A204.1 (cell line): ENCODE data around the gene OFD1.
"Not testable (repeated sequence)": the region's sequence is repeated elsewhere in the genome, so short reads cannot be mapped to it uniquely, and the experiment has no call there.

Source experiments
- FAIRE-seq: peaks from 2 replicates; lab custom pipeline; 2012; peaks lifted over from hg19 to GRCh38; lab: Jason Lieb, UNC

Gene OFD1

GRCh38 chrX:13703589-13703988, 31.0 kb upstream of the OFD1 start:
- no peak for FAIRE-seq

DNA sequence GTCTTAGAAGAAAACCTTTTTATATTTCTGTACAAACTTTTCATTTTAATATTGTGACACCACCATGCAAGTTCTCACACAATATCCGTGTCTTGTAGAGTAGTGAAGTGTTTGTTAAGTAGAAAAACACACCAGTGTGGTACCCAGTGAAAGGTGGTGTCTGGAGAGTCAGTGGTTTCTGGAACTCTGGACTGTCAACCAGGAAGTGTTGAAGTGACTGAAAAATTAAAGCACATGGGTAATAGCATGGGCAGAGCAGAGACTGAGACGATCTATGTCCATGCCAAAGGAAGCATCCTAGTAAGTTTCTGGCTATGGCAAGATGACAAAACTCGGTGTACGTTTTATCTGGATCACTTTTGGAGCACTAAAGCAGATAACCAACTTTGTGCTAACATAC, 23.4 kb upstream of the OFD1 start:
- FAIRE-seq: no peak

DNA sequence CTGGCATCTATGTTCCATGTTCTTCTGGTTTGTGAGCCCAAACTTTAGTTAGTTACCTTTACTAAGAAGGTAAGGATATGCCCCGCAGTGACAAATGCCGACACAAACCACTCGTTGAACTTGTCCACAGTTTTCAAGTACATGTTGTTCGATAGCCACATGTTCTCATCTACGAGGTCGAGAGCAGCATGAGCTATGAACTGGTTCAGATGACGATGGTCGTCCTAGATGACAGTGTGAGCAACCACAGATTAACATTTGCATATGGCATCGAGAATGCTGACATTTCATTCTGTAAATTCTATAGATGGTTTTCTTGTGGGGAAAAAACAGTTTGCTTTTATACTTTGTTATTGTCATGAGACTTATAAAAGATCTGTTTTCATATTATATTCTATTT, 18.1 kb upstream of the OFD1 start:
- FAIRE-seq: no peak

DNA sequence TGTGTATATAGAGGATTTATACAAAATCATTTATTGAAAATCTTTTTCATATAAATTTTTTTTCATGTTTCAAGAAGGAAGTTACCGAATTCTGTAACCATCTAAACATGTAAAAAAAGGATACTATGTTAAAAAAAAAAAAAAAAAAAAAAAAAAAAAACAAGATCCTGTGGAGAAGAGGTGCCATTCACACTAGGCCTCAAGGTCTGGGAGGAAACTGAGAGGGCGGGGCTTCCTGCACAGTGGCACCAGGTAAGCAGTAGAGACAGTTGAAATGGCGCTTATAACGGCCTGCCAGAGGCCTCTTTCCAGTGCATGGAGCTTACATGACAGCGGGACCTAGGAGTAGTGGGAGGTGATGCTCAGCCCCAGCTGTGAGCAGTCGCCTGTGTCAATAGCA, 17.6 kb upstream of the OFD1 start:
- no peak for FAIRE-seq

DNA sequence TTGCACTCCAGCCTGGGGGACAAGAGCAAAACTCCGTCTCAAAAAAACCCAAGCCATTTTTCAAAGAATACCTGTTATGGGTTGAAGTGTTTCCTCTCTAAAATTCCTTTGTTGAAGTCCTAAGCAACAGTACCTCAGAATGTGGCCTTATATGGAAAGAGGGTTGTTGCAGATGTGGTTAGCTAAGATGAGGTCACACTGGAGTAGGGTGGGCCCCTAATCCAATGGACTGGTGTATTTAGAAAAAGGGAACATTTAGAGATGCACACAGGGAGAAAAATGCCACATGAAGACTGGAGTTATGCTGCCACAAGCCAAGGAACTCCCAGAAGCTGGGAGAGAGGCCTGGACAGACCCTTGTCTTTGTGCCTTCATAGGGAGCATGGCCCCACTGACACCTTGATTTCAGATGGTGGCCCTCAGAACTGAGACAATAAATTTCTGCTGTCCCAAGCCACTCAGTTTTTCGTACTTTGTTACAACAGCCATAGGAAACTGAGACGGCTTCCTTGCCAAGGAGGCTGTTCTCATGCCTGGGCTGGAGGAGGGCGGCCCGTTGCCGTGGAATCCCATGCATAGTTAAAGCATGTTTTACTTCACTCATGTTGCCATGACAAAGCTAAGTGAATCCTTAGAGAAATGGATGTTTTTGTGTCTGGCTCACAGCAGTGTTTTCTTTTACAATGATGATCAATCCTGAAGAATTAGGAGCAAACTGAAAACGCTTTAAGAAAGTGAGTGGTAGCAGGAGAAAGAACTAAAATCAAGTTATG, 16.7 kb upstream of the OFD1 start:
- no peak for FAIRE-seq

DNA sequence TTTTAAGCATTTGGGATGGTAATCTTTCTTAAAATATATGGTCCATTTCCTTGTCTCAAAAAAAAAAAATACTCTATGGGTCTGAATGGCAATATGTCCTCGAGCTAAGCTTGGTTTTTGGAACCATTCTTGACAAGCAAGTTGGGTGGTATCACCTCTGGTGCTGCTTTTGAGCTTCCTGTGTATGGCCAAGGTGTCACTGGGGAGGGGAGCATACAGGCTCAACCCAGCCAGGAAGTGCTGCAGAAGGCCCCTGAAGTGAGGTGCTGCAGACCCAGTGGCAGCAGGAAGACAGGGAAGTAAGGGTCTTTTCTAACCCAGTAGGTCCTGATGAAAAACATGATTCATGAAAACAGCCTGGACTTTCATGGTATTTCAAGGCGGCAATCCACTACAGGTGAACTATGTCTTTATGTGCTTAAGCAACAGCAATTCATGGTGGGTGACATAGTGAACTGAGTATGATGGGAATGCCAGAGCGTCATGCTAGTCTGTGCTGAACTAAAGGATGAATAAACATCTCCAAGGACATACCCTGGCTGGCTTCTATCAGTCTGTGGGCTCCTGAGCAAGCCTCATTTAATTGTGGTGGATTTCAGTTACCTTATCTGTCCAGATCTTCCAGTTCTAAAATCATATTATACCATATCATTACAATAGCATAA, 15.2 kb upstream of the OFD1 start:
- FAIRE-seq: no peak

- FAIRE-seq: no peak
Measured at GRCh38 chrX:13721371-13721770, 13.2 kb upstream of the OFD1 start.

- FAIRE-seq: no peak
Measured at GRCh38 chrX:13721819-13722519, 12.6 kb upstream of the OFD1 start.

DNA sequence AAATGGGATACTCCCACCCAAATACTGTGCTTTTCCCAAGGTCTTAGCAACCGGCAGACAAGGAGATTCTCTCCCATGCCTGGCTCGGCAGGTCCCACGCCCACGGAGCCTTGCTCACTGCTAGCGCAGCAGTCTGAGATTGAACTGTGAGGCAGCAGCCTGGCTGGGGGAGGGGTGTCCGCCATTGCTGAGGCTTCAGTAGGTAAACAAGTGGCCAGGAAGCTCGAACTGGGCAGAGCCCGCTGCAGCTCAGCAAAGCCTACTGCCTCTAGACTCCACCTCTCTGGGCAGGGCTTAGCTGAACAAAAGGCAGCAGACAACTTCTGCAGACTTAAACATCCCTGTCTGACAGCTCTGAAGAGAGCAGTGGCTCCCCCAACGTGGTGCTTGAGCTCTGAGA, 9.7 kb upstream of the OFD1 start:
- not testable (repeated sequence) for FAIRE-seq

- FAIRE-seq: not testable (repeated sequence)
Measured at GRCh38 chrX:13726583-13726982, 8.0 kb upstream of the OFD1 start.

DNA sequence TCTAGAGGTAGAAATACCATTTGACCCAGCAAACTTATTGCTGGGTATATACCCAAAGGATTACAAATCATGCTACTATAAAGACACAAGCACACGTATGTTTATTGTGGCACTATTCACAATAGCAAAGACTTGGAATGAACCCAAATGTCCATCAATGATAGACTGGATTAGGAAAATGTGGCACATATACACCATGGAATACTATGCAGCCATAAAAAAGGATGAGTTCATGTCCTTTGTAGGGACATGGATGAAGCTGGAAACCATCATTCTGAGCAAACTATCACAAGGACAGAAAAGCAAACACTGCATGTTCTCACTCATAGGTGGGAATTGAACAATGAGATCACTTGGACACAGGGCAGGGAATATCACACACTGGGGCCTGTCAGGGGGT, 4.0 kb upstream of the OFD1 start:
- FAIRE-seq: not testable (repeated sequence)

DNA sequence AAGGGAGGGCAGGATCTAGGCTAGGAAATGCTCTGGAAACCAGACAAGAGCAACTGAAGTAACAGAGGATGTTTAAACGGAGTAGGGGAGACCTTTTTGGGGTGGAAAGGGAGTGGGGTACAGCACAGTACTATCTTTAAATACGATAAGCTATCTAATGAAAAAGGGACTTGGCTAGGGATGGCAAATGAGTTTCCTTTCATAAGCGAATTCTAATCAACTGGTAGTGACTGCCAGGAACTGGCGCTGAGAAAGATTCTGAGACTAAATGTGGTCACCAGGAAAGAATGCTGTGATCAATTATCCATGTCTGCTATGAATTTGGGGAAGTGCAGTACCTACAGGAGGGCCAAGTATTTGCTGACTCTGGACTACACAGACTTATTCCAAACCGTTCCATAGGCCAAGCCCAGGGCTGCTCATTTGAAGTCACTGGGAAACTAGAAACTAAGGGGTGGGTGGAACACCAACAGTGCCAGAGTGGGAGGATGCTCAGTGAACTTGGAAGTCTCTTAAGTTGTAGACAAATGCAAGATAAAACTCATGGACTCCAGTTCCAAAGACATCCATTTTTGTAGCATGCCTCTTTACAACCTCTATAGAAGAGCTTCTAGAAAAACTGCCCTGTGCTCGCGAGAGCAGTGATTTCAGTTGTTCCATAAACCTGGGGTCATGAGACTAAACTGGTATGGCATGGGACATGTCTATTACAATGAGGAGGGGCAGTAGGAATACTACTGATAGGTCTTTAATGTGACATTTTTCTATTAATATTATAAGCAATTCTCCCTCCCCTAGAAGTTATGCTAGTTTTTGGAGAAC, 2.1 kb upstream of the OFD1 start:
- no peak for FAIRE-seq

GRCh38 chrX:13733506-13733905, 1.0 kb upstream of the OFD1 start:
- FAIRE-seq: no peak

DNA sequence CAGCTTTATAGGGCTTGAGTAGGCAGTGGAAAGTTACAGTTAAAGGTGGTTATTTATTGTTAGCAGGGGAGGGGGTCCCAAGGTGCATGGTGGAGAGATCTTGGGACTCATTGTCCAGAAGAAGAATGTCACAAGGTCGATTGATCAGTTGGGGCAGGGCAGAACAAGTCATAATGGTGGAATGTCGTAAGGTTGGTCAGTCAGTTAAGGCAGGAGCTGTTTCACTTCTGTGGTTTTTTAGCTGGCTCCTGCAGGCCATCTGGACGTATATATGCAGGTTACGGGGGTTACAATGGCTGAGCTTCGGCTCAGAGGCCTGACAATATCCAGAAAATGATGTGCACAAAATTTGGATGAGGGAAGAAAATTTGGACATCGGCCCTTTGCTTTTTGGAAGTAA, 7.1 kb downstream of the OFD1 start:
- no peak for FAIRE-seq

- no peak for FAIRE-seq
Measured at GRCh38 chrX:13742397-13743176, 8.0 kb downstream of the OFD1 start.

- peak; percentile 41 for FAIRE-seq
Measured at GRCh38 chrX:13747836-13748235, 13.3 kb downstream of the OFD1 start.

GRCh38 chrX:13748486-13748885, 13.9 kb downstream of the OFD1 start:
- FAIRE-seq: no peak

- FAIRE-seq: peak; percentile 29
Measured at GRCh38 chrX:13750204-13750603, 15.7 kb downstream of the OFD1 start.

- no peak for FAIRE-seq
Measured at GRCh38 chrX:13750812-13751211, 16.3 kb downstream of the OFD1 start.

- no peak for FAIRE-seq
Measured at GRCh38 chrX:13752141-13752540, 17.6 kb downstream of the OFD1 start.

GRCh38 chrX:13752646-13753045, 18.1 kb downstream of the OFD1 start:
- FAIRE-seq: no peak

GRCh38 chrX:13754765-13755164, 20.2 kb downstream of the OFD1 start:
- FAIRE-seq: no peak
